ENCODE measurements around the gene IGFL1.
"Not testable (repeated sequence)": the region's sequence is repeated elsewhere in the genome, so short reads cannot be mapped to it uniquely, and the experiment has no call there.

Gene IGFL1

DNA sequence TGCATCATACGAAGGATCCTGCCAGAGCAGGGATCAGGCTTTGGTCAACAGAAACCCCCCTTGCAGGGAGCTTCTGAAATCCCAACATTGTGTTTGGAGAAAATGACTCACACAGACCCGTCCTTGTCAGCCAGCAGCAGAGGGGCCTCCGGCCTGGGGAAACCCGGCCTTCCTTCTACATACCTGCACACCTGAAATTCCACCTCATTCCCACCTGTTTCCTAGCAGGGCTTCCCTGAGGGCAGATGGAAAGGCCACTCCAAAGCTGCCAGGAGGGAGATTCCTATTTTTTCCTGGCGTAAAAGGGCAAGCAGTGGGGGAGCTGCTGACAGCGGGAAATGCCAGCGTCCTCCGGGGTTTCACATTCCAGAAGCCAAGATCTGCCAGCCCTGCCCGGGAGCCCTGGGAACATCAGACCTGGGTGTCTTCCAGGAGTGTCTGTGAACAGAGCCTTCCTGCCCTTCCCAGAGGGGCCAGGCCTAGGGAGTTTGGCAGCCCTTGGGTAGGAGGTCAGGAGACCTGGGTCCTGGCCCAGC is 3.0 kb upstream of the IGFL1 start:
- DNase-seq, result no peak

DNA sequence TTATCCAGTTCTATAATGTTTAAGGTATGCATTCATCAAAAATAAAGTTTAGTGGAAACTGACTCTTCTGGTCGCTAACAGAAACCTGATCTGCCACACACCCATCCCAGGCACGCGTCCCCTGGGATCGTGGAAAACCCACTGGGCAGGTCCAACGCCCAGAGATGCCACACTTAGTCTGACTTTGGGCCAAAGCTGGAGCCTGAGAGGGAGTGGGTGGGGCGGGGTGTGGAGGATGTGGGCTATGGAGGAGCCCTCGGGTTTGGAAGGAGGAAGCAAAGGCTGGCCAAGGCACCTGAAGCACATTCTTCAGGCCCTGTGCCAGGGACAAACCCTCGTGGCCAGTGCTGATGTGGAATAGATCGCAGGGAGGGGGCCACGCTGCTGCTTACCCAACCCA is 2.5 kb downstream of the IGFL1 start:
- DNase-seq, result no peak

DNA sequence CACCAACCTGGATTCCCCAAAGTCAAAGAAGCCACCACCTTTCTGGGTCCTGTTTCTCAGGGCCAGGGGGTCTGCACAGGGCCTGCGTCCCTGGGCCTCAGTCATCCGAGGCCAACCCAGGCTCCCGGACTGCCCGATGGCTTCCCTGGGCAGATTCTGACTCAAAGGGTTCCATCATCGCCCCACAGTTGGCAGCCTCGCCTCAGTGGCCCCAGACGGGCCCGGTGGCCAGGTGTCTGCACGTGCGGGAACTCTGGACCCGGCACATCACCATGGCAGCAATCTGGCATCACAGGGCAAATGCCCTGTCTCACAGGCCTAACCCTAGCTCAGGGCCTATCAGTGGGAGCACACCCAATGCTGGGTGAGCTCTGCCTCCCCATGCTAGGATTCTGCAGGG is 2.9 kb downstream of the IGFL1 start:
- no peak for DNase-seq

DNA sequence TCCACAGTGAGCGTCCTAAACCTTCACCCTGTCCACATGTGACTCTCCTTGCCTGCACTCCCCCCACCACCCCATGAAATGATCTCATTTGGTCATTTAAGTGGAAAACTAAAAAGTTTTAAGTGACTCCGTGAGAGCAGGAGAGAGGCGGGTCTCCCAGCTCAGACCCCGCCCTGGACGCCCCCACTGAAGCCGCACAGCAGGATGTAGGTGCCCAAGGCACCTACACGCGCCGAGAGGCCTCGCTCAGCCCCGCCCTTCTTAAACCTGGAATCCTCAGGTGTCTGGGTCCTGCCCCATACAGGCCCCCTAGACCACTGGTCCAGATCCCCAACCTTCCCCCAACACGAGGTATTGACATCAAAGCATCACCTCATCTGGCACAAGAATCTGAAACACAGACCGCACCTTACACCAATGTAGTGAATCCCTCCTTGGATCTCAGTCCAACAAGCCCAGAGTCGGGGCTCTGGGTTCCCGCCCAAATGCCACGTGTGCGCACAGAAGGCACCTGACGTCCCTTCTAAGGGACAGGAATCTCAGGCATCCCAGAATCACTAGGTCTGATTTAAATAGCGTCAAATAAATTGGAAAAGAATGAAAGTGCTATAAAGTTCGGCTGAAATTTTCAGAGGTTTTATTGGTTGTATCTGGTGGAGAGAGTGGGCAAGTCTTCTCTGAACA is 3.5 kb downstream of the IGFL1 start:
- no peak for DNase-seq

DNA sequence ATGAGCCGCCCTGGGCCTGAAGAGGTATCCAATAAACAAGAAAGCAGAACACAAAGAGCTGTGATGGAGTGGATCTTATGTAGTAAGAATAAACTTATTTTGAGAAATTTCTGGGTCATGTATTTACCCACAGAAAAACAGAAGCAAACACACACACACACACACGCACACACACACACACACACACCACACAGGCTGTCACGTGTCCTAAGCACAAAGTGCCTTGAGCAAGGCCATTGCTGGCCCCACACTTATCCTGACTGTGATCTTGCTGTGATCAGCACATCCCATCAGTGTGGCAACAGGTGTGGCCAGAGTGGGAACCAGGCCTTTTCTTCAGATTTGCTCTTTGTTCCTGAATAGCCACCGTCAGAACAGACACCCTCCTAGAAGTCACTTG is 4.3 kb downstream of the IGFL1 start:
- DNase-seq, result not testable (repeated sequence)

DNA sequence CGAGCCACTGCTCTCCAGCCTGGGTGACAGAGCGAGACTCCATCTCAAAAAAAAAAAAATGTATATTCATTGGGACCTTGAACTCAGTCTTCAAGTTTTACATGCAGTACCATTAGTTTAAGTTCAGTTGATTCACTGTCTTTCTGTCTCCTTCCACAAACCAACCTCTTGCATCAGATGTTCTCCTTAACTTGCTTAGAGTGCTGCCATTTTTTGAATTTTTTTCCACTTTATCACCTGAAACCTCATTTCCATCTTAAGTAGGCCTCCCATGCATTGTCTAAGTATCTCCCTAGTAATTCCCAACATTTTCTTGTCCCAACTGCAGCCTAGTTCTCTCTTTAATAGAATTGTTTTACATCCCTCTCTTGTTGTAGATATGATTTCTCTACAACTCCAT is 8.6 kb downstream of the IGFL1 start:
- not testable (repeated sequence) for DNase-seq

DNA sequence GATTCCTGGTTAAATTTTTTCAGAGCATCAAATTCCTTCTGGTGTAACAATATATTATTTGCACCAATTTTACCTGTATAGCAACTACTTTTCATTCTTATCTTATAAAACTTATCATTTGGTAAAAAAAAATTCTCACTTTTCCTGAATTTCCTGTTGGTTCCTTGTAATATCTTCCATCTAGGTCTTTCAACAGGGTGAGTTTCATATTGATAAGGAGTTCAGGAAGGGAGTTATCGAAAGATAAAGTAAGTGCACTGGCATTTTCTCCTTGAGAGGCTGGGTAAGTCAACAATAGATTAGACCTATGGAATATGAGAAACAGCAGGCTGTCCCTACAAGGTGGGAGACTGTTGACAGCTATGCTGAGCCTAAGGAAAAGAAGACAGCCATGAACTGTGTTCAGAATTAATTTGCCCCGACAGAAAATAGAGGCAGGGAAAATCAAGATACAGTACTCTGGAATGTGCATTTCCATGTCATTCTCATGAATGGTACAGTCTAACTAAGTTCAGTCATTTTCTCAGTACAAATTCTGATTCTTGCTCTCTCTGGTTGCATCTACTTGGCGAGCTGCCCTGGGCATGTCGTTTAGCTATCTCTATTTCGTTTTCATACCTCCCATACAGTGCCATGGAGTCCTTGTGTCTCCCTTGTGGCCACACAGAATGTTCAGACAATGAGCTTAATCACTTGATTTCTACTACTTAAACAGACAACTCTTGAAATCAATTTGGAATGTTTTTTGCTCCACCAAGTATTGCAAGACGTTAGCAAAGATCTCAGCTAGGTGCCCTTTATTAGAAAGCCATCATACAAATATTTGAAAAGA is 9.9 kb downstream of the IGFL1 start:
- DNase-seq, result no peak

DNA sequence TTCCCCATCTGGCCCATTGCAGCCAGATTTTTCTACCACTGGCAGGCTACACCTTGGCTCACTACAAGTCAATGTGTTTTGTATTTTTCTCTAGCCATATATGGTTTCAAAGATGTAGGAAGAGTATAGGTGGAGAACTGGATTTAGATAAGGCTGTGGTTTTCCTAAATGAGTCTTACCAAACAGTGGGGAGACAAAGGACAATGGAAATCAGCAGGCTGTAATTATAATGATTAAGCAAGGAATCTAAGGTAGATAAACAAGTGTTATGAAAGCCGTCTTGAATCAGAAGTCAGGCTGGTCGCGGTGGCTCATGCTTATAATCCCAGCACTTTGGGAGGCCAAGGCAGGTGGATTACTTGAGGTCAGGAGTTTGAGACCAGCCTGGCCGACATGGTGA is 11.2 kb downstream of the IGFL1 start:
- DNase-seq, result no peak

DNA sequence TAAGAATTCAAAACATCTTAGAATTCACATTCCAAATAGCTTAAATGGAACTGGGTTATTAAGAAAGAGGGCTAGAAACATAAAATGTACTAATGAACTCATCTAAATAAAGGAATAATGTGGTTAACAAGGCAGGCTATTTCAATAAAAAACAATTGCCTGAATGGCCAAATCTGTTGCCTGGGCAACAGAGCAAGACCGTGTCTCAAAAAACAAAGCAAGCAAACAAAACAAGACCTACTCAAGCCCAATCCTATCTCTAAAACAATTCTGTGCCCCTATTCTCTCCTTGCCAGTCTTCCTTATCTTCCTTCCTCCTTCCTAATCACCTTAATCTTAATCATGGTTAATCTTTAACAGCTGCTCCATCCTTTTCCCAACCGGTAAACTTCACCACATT is 12.1 kb downstream of the IGFL1 start:
- DNase-seq, result no peak

DNA sequence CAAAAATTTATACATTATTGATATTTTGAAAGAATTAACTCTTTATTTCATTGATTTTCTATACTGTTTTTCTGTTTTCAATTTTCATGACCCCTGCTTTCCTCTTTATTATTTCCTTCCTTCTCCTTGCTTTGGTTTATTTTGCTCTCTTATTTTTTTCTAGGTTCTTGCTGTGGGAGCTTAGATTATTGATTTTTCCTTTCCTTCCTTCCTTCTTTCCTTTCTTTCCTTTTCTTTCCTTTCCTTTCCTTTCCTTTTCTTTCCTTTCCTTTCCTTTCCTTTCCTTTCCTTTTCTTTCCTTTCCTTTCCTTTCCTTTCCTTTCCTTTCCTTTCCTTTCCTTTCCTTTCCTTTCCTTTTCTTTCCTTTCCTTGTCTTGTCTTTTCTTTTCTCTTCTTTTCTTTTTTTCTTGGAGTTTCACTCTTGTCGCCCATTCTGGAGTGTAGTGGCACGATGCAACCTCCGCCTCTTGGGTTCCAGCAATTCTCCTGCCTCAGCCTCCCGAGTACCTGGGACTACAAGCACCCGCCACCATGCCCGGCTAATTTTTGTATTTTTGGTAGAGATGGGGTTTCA is 13.6 kb downstream of the IGFL1 start:
- not testable (repeated sequence) for DNase-seq

DNA sequence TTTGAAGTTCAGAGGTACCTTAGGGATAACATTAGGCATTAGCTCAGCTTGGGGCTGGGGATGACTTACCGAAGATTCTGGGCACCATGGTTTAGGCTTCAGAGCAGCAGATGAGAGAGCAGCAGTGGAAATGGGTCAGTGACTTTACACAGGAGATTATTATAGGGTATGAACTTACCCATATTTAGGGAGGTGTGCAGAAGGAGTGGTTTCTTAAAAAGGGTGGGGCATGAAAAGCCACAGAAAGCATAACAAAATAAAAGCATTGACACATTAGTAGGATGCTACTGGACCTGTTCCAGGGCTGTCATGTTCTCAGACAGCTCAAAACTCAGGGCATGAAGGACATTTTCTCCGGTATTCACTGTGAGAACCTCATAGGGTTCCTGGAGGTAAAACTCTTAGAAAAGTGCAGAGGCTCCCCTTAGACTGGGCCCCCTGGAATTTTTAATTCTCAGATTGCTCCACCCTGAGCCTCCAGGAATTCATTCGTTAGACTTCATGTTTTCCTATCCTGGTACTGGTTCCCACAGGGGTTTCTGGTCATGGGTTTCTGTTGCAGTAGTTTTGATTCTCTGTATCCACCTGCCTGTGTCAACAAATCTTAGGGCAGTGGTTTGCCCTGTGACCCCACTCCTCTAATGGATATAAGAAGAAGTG is 20.7 kb downstream of the IGFL1 start:
- DNase-seq, result no peak

DNA sequence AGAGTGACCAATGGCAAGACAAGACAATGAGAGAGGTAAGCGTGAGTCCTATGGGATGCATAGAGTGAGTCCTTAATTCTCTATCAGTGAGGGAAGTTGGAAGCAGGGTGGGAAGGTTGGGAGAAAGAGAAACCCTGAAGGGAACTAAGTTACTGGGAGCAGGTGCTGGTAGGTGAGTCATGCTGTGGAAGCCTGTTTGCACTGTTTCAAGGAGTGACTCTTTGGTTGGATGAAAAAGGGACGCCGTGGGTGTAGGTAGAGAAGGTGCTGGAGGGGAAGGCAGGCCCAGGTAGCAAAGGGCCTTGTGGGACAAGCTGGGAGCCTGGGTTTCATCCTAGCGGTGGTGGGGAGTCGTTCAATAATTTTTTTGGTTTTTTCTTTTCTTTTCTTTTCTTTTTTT is 21.9 kb downstream of the IGFL1 start:
- no peak for DNase-seq

DNA sequence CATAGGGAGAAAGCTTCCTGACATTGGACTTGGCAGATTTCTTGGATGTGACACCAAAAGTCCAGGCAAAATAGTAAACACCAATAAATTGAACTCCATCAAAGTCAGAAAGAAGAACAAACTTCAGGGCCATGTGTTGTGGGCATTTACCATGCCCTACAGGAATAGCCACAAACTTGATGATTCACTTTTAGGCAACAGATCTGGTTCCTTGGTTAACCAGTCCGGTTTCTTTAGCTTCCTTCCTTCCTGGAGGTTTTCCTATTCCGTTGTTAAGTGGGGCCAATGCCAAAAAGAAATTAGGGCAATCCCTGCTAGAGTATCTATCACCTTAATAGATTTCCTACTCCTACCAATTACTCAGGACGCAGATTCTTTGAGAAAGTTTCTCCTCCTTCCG is 25.2 kb downstream of the IGFL1 start:
- DNase-seq, result no peak

DNA sequence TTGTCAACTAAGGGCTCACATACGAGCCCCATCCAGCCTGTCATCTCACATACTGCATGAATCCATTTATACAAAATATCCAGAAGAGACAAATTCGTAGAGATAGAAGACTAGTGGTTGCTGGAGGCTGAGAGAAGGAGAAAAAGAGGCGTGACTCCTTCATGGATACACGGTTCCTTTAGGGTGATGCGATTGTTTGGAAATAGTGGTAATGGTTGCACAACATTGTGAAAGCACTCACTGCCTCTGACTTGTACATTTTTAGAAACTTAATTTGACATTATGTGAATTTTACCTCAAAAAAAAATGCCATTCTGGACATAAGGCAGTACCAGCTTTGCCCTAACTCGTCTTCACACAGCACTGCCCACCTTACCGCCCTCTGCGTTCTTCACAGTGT is 27.3 kb downstream of the IGFL1 start:
- DNase-seq, result no peak

DNA sequence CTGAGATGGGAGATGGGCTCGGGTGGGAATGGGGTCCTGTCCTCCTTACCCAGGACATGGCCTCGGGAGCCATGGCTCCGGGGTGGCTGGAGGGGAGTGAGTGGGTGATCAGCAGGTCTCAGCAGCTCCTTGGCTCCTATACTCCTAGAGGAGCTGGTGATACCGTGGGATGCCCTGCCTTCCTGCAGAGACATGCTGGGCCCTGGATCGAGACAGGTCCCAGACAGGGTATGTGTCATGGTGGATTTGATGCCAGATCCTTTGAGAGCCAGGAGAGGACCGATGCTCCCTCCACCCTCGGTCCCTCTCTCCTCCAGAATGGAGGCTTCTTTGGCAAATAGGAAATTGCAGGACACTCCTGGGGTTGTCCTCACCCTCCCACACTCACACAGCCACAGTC is 32.0 kb downstream of the IGFL1 start:
- DNase-seq, result not testable (repeated sequence)

DNA sequence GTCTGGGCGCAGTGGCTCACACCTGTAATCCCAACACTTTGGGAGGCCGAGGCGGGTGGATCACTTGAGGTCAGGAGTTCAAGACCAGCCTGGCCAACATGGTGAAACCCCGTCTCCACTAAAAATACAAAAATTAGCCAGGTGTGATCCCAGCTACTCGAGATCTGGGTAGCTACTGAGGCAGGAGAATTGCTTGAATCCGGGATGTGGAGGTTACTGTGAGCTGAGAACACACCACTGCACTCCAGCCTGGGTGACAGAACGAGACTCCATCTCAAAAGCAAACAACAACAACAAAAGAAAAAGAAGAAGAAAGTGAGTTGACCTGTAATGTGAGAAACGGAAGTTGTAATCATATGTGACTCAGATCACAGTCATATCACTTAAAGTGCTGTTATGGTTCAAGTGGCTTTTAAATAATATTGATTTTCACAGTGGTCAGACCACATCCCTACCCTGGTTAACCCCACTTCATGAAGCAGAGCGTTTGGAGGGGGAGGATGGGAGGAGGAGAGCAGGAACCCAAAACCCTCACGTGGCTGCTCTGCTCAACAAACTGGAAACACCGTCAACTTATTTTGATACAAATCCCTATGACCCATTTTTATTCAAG is 33.2 kb downstream of the IGFL1 start:
- DNase-seq, result peak; percentile 29

DNA sequence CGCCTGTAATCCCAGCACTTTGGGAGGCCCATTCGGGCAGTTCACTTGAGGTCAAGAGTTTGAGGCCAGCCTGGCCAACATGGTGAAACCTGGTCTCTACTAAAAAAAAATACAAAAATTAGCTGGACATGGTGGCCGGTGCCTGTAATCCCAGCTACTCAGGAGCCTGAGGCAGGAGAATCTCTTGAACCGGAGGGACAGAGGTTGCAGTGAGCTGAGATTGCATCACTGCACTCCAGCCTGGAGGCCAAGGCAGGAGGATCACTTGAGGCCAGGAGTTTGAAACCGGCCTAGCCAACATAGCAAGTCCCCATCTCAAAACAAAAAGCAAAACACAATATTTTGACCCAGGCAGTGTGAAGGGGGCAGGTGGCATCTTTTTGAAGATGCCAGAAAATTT is 35.3 kb downstream of the IGFL1 start:
- DNase-seq, result not testable (repeated sequence)

DNA sequence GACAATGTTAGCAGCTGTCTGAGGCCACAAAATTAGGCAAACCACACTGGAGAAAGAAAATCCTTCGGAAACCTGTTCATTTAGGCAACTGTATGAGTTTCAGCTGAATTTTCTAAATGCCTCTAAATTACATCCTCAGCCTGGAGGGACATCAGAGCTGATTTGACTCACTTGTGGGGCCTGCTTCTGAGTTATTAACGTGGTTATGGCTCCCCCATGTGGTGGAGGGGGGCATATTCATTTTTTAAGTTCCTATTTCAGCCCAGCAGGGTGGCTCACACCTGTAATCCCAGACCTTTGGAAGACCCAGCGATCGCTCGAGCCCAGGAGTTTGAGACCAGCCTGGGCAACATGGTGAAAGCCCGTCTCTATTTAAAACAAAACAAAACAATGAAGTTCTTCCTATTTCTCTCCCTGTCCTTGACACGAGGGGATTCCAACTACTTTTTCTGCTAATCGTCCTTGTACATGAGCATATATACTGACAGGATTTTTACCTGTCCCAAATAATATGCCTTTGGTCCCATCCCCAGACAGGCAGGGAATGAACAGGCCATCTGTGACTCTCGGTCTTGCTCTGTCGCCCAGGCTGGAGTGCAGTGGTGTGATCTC is 35.8 kb downstream of the IGFL1 start:
- peak; percentile 61 for DNase-seq

DNA sequence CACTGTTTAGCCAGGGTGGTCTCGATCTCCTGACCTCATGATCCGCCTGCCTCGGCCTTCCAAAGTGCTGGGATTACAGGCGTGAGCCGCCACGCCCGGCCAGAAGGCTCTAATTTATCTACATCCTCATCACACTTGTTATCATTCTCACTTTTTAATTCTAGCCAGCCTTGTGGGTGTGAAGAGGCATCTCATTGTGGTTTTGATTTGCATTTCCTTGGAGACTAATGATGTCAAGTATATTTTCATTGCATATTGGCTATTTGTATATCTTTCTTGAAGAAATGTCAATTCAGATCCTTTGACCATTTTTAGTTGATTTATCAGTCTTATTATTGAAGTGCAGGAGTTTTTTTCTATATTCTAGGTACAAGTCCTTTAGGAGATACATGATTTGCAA is 39.6 kb downstream of the IGFL1 start:
- no peak for DNase-seq

DNA sequence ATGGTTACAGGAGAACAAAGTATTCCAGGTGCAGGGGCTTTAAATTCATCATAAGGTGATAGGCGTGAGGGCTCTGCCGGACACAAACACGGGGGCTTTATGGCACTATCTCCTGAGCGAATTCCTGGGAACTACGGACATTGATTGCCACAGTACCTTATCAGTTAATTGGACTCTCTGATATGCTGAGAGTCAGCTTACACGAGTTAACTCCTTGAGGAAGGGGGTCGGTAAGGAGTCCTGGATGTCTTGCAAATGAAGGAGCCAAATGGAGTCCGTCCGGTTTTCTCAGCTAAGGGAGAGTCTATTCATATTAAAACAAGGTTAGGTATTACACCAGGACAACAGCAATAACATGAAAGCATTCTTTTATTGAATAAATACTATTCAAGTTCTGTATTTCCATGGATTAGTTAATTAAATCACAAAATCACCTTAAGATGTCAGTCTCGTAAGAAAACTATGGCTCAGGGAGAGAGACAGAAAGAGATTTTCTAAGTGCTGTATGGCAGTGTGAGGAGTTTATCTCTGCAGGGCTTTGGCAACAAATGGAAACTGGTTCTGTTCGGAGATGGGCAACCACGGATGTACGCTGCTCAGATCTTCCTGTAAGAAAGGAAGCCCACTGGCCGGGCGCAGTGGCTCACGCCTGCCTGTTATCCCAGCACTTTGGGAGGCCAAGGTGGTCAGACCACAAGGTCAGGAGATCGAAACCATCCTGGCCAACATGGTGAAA is 41.1 kb downstream of the IGFL1 start:
- no peak for DNase-seq

DNA sequence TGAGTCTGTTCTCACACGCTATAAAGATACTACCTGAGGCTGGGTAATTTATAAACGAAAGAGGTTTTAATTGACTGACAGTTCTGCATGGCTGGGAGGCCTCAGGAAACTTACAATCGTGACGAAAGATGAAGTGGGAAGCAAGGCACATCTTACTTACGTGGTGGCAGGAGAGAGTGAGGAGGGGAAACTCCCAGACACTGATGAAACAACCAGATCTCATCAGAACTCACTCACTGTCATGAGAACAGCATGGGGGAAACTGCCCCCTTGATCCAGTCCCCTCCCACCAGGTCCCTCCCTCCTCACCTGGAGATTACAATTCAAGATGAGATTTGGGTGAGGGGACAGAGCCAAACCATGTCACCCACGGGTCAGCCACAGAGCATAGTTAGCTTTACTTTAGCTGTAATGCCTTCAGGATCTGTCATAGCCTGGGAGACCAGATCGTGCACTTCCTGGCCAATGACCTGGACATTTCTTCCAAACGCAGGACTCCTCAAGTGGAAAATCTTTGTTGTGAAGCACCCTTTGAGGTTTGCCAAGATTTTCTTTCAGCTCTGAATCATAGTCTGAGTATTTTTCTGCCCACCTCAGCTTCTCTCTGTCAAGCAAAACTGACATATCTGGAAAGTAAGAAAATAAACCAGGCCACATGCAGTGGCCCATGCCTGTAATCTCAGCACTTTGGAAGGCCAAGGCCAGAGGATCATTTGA is 42.1 kb downstream of the IGFL1 start:
- DNase-seq, result no peak
